ENCODE measurements around the gene RBMS3. TPM values are rescaled to one million over a fixed set of nuclear protein-coding genes. Genes with fewer than 3 reads are reported as not detected.

Gene RBMS3
- total and polyA plus RNA-seq, 2 of the 8 experiments (the other 6 are each of a cell fraction or from before 2014, with no cell fraction given) = 3.7 to 6.9 TPM

DNA sequence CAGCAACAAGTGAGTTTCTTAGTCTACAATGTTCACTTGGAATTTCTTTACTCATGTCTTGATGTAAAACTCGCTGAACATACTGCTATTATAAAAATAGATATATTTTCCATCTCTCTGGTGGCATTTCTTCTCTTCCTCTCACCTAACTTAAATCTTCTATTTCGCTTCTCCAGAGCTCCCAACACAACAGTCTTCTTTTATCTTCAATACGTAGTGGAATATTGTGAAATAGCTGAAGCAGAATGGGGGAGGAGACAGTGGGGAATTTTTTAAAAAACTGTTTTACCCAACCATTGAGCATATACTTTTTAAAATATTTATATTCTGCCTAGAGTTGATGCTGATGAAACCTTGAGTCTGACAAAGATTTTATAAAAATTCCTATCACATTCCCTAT is 548.5 kb downstream of the RBMS3 start:
- no peaks in the 10 kb centered on the region for H3K36me3 ChIP-seq (ENCODE audit: control insufficient read depth in 2 of 4, insufficient read depth in 4 of 4, low read length in 3 of 4)
- no peak for FAIRE-seq

More for the DNA sequence above, 548.5 kb downstream of the RBMS3 start:
- H3K27me3 ChIP-seq (replicated peaks in 1 of 4; ENCODE audit: control insufficient read depth in 3 of 4, extremely low read depth in 1 of 4, insufficient read depth in 3 of 4, low read length in 3 of 4) = no peaks in the 10 kb centered on the region
- H4K91ac ChIP-seq (replicated peaks; ENCODE audit: insufficient read length, low read length) = no peak overlapping the region
- no peak overlapping the region for H2AK5ac ChIP-seq (ENCODE audit: low read depth, low read length)
- no peaks in the 10 kb centered on the region for H3K23me2 ChIP-seq (ENCODE audit: low read depth, low read length)
- no peaks in the 10 kb centered on the region for H3K79me1 ChIP-seq (ENCODE audit: low read depth, low read length)
- no peak overlapping the region for H3K14ac ChIP-seq (ENCODE audit: insufficient read length)
- H2BK120ac ChIP-seq (replicated peaks; ENCODE audit: low read depth, low read length) = no peak overlapping the region
- no peak for TF ChIP-seq TCF12 (IDR thresholded peaks at IDR 0.05; ENCODE audit: low read depth, low read length)
- TF ChIP-seq CHD2 (IDR thresholded peaks at IDR 0.05; ENCODE audit: low read length) = no peak
- no peak for TF ChIP-seq SRF (IDR thresholded peaks at IDR 0.05; ENCODE audit: low read depth, low read length)
- TF ChIP-seq JUND (IDR thresholded peaks at IDR 0.05; ENCODE audit: low read length) = no peak
- no peak for TF ChIP-seq TAF7 (optimal IDR thresholded peaks at IDR 0.05; ENCODE audit: borderline replicate concordance, low read depth, low read length)
- TF ChIP-seq POLR2A (IDR thresholded peaks at IDR 0.05; ENCODE audit: control extremely low read depth in 1 of 2, low read depth in 2 of 2, low read length in 2 of 2) = no peak
- no peak for TF ChIP-seq SIRT6 (IDR thresholded peaks at IDR 0.05; ENCODE audit: low read length)
- no peak for TF ChIP-seq GTF2F1 (IDR thresholded peaks at IDR 0.05; ENCODE audit: borderline replicate concordance, low read depth, low read length)
- TF ChIP-seq RAD21 (IDR thresholded peaks at IDR 0.05 in 1 of 2, conservative IDR thresholded peaks at IDR 0.05 in 1 of 2; ENCODE audit: low read depth in 2 of 2, low read length in 2 of 2) = no peak
- TF ChIP-seq TEAD4 (IDR thresholded peaks at IDR 0.05; ENCODE audit: low read depth, low read length) = no peak
- TF ChIP-seq HDAC6 (IDR thresholded peaks at IDR 0.05; ENCODE audit: low read depth, low read length) = no peak
- TF ChIP-seq POU5F1 (IDR thresholded peaks at IDR 0.05; ENCODE audit: low read depth, low read length) = no peak
- TF ChIP-seq KDM1A (IDR thresholded peaks at IDR 0.05; ENCODE audit: borderline replicate concordance, low read length) = no peak
- no peak for TF ChIP-seq SIX5 (IDR thresholded peaks at IDR 0.05; ENCODE audit: low read depth, low read length)
- no peak for TF ChIP-seq EZH2 (IDR thresholded peaks at IDR 0.05; ENCODE audit: low read depth, low read length, severe bottlenecking)
- TF ChIP-seq CBX8 (IDR thresholded peaks at IDR 0.05; ENCODE audit: borderline replicate concordance, low read depth, low read length) = no peak
- H3K9ac ChIP-seq (replicated peaks in 1 of 4; ENCODE audit: extremely low read depth in 1 of 4, low read depth in 3 of 4, low read length in 3 of 4) = no peak overlapping the region
- 0 out of 4 replicates have a peak, but pooled peaks cover 0 to 2% of the 10 kb centered on the region in 2 experiments for H3K9me3 ChIP-seq (ENCODE audit: insufficient read depth in 2 of 2, low read depth in 1 of 2, low read length in 1 of 2)
- no peaks in the 10 kb centered on the region for H4K20me1 ChIP-seq (replicated peaks in 1 of 2; ENCODE audit: control insufficient read depth in 1 of 2, insufficient read depth in 2 of 2, low read length in 2 of 2)
- no peak overlapping the region for H2BK20ac ChIP-seq (ENCODE audit: low read length)
- ChIA-PET POLR2A (ENCODE audit: partially characterized antibody) (no interaction called here), CTCF (ENCODE audit: partially characterized antibody) (no interaction called here)
- no peaks in the 10 kb centered on the region for H3K4me1 ChIP-seq (replicated peaks in 1 of 4; ENCODE audit: control insufficient read depth in 3 of 4, insufficient read depth in 4 of 4, low read length in 3 of 4)
- no peak overlapping the region for H2BK5ac ChIP-seq (ENCODE audit: low read depth, low read length)
- no peak overlapping the region for H3K27ac ChIP-seq (ENCODE audit: low read depth, low read length)
- no peak overlapping the region for H2BK12ac ChIP-seq (ENCODE audit: low read depth, low read length)
- no peak overlapping the region for H3K56ac ChIP-seq (replicated peaks; ENCODE audit: insufficient read length, low read depth, low read length)
- H3K18ac ChIP-seq (ENCODE audit: extremely low read depth, low read length) = no peak overlapping the region
- H3K4me2 ChIP-seq (ENCODE audit: insufficient read depth in 1 of 2, low read depth in 2 of 2, low read length in 2 of 2) = no peak overlapping the region
- no peak overlapping the region for H4K5ac ChIP-seq (ENCODE audit: insufficient read length, low read depth, low read length)
- 94 to 100% methylated on average over 1 to 3 of the region's 3 CpGs for WGBS, 2 experiments (ENCODE audit: extremely low coverage in 1 of 2, insufficient coverage in 1 of 2, insufficient read length in 1 of 2, insufficient replicate concordance in 2 of 2, low coverage in 1 of 2, low lambda C conversion rate in 2 of 2, missing lambda C conversion rate in 1 of 2)
- H2BK15ac ChIP-seq (ENCODE audit: low read length) = no peak overlapping the region
- H3K4ac ChIP-seq (replicated peaks; ENCODE audit: insufficient read length, low read depth, low read length) = no peak overlapping the region
- DNase-seq (ENCODE audit: low read depth in 1 of 2, low spot score in 2 of 2) = no peak
- H3K79me2 ChIP-seq (ENCODE audit: control insufficient read depth in 1 of 2, insufficient read depth in 2 of 2, low read length in 2 of 2) = no peaks in the 10 kb centered on the region
- no peak overlapping the region for H2AFZ ChIP-seq (ENCODE audit: low read length)
- no peak overlapping the region for H4K8ac ChIP-seq (ENCODE audit: extremely low read depth, insufficient read depth, low read length)
- no peak overlapping the region for H3K4me3 ChIP-seq (ENCODE audit: extremely low read depth in 1 of 4, insufficient read depth in 2 of 4, low read depth in 3 of 4, low read length in 4 of 4)
- no peak overlapping the region for H3K23ac ChIP-seq (ENCODE audit: insufficient read length)
